Neural cell (in vitro differentiated cells): Measurements from ENCODE around the gene ZSCAN31.
"Not testable (repeated sequence)": the region's sequence is repeated elsewhere in the genome, so short reads cannot be mapped to it uniquely, and the experiment has no call there.

Source experiments
- CTCF ChIP-seq: fragments of 450-650 bp; IDR thresholded peaks from 2 replicates; pipeline ENCODE4 v1.5.1; 2014; ENCODE audit warnings: antibody characterized with exemption, mild to moderate bottlenecking, moderate library complexity; ENCODE audit not compliant: poor library complexity, severe bottlenecking
- EZH2 ChIP-seq: fragments of 200-600, 300-800 bp; shearing (Covaris generic), sonication (generic); IDR thresholded peaks from 2 replicates; pipeline ENCODE4 v1.6.1; 2014; ENCODE audit warnings: antibody characterized with exemption, low read length, borderline replicate concordance, mild to moderate bottlenecking; ENCODE audit not compliant: insufficient read depth, poor library complexity, severe bottlenecking

DNA sequence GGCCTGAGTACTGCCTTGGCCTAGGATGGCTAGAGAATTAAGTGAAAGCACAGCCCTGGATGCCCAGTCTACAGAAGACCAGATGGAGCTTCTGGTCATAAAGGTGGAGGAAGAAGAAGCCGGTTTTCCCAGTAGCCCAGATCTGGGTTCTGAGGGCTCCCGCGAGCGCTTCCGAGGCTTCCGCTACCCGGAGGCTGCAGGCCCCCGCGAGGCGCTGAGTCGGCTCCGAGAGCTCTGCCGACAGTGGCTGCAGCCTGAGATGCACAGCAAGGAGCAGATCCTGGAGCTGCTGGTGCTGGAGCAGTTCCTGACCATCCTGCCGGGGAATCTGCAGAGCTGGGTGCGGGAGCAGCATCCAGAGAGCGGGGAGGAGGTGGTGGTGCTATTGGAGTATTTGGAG lies 23.6 kb upstream of the ZSCAN31 start:
- TF ChIP-seq CTCF, EZH2: not testable (repeated sequence)
